GM18519 (cell line): Measurements from ENCODE around the gene CEP170.
"Not testable (repeated sequence)": the region's sequence is repeated elsewhere in the genome, so short reads cannot be mapped to it uniquely, and the experiment has no call there.

Source experiments
- ATAC-seq: cut with Tn5 transposase; IDR thresholded peaks from one replicate; pipeline ENCODE4 v1.9.1; 2021; ENCODE audit warnings: mild to moderate bottlenecking, moderate library complexity; ENCODE audit not compliant: unreplicated experiment, low FRiP score

CEP170 gene

DNA sequence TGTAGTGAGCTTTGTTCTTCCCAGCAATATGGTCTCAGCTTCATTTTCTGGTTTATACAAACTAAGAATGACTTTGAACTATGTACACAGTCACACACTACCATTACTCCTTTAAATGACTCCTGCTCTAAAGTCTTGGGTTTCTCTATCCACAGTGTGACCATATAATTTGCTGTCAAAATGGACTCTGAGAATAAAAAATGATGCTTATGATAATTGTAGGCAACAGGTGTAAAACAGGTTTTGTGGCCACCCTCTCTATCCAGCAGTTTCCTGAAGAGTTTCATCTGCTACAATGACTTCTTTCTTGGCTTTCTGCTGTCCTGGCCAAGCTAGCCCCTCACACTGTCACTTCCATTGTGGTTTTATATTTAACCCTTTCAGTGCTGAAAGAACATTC lies 71.4 kb downstream of the CEP170 start:
- not testable (repeated sequence) for ATAC-seq

- not testable (repeated sequence) for ATAC-seq
Measured at GRCh38 chr1:243183176-243183575, 71.9 kb downstream of the CEP170 start.

GRCh38 chr1:243179720-243180119 lies 75.4 kb downstream of the CEP170 start:
- no peak for ATAC-seq

DNA sequence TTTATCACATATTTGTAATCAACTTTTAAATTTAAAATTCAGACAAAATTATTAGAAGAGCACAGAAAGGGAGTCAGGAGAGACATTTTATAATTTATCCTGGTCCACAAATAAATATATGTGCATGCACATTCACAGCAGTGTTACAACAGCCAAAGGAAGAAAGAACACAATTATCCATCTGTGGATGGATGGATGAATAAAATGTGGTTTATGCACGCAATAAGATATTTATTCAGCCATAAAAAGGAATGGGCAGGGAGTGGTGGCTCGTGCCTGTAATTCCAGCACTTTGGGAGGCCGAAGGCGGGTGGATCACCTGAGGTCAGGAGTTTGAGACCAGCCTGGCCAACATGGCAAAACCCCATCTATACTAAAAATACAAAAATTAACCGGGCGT lies 77.3 kb downstream of the CEP170 start:
- ATAC-seq = not testable (repeated sequence)

DNA sequence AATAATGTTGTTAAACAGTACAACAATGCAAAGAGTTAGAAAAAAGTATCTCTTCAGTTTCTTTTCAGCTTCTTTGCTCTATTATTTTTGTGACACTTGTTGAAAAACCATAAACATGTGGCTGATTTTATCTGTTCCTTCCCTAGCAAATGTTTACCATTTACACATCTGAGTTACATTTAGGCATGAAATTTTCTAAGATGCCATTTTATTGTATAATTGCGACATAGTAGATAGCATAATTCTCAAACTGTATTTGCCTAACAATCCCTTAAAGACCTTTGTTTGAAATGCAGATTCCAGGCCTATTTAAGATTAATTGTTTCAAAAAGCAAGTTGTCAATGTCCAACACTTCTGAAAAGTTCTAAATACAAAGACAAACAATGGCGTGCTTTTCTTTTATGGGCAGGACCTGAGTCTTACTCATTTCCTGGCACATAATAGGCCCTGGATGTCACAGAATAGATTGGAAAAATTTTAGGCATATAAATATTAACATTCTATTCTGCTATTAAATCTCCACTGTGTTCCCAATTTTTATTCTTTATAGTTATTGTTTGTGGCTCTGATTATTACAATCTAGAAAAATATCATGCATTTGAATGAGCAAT lies 81.2 kb downstream of the CEP170 start:
- not testable (repeated sequence) for ATAC-seq

GRCh38 chr1:243164911-243165310 lies 90.2 kb downstream of the CEP170 start:
- not testable (repeated sequence) for ATAC-seq

DNA sequence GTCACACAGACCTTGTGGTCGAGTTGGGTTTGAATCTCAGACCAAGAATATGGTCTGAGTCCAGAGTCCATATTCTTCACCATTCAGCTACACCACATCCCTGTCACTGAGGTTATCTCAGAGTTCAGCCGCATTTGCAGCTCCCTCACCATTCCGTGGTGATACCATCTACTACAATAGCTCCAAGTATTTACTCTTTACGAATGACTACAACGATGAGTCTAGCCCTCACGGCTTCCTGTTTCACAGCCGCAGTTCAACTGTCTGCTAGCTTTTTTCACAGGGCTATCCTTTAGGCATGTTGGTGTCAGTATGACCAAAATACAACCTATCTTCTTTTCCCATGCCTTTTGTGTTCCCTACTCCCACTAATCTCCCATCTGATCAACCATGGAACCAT lies 104.2 kb downstream of the CEP170 start:
- not testable (repeated sequence) for ATAC-seq

GRCh38 chr1:243149120-243149519 lies 106.0 kb downstream of the CEP170 start:
- ATAC-seq = not testable (repeated sequence)

DNA sequence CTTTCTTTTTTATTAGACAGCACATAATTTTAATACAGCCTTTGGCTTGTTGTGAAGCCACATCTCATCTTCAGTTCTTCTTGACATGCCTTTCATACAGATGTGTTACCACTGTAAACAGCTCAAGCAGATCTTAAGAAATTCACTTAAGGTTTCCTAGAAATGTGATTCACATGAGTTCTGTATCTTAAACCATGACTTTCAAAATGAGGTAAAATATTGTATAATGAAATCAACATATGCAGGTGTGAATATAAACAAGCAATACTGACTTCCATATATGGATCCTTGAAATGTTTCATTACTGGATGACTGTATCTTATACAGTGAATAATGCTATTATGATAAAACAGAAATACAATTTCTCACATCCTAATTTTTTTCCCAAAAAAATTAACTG lies 107.7 kb downstream of the CEP170 start:
- not testable (repeated sequence) for ATAC-seq

DNA sequence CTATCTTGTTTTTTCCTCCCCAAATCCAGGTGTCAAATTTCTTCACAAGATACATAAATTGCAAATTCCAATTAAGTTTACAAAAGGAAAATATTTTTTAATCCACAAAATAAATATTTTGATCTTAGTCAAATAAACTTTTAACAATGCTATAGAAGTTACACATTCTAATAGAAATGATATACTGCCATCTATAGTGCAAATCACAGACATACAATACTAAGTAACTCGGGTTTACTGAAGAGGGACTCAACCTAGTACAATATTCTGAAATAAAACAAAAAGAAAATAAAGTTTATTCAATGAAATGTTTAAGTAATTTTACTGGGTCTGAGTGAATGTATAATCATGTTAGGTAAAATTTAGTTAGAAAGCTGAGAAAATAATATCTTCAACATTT lies 114.6 kb downstream of the CEP170 start:
- not testable (repeated sequence) for ATAC-seq

- ATAC-seq = not testable (repeated sequence)
Measured at GRCh38 chr1:243122876-243123409, 132.1 kb downstream of the CEP170 start.

- not testable (repeated sequence) for ATAC-seq
Measured at GRCh38 chr1:243121939-243122338, 133.1 kb downstream of the CEP170 start.

DNA sequence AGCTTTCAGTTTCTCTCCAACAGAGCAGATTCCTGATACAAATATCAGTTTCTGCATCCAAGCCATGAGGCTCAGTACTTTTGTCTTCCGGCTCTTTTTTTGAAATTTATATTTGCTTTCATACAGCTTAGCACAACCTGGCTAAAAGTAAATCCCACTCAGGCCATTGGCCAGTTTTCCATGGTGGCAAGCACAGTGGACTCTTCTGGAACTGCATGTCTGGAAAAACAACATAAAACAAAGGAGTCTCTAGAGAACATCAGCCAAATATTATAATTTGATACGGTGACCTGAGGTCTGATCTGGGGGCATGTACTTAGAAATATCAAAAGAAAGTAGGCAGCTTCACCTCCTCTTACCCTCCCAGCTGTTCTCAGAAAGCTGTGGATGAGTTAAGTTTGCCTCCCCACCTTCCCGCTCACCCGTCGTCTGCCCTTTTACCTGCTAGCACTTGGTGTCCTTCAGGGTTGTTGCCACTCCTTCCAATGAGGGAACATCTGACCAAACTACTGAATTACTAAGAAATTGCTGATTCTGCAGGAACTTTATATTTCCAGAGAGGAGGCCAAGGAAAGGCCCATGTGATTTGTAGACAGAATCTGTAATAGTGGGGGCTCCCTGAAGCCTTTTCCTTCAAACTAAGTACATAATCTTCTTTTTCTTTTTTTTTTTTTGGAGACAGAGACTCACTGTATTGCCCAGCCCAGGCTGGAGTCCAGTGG lies 136.3 kb downstream of the CEP170 start:
- ATAC-seq = not testable (repeated sequence)

GRCh38 chr1:243116187-243116586 lies 138.9 kb downstream of the CEP170 start:
- not testable (repeated sequence) for ATAC-seq

DNA sequence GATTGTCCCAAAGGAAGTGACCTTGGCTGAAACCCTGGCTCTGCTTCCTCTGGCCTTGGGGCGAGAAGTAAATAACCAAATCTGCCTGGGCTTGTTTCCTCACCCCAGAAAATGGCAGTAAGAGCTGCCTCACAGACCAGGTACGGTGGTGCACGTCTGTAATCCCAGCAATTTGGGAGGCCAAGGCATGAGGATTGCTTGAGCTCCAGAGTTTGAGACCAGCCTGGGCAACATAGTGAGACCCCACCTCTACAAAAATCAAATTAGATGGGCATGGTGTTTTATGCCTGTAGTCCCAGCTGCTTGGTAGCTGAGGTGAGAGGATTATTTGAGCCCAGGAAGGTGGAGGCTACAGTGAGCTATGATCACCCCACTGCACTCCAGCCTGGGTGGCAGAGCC lies 140.3 kb downstream of the CEP170 start:
- ATAC-seq = not testable (repeated sequence)

- peak; percentile 87 for ATAC-seq
Measured at GRCh38 chr1:243114059-243114713, 140.9 kb downstream of the CEP170 start.

GRCh38 chr1:243107171-243107570 lies 147.9 kb downstream of the CEP170 start:
- not testable (repeated sequence) for ATAC-seq

- peak; percentile 64 for ATAC-seq
Measured at GRCh38 chr1:243105652-243106332, 149.3 kb downstream of the CEP170 start.

- peak; percentile 32 for ATAC-seq
Measured at GRCh38 chr1:243105104-243105503, 150.0 kb downstream of the CEP170 start.

GRCh38 chr1:243104452-243104851 lies 150.6 kb downstream of the CEP170 start:
- ATAC-seq = not testable (repeated sequence)
